ENCODE measurements around the gene BNIP1.

DNA sequence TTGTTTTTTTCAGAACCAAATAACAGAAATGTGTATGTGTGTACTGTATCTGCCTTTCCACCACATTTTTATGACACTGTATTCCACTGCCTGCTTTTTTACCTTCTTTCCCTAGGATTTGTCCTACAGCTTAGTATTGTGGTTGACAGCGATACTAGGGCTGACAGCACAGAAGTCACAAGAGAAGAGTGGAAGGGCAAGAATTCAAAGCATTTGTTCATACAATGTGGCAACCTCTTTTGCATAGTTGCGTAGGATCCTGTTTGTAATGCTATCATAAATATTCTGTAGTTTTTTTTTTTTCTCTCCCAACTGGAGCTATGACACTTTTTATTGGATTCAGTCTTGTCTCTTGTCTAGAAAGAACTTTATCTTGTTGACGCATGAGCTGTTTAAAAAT is 5.6 kb upstream of the BNIP1 start:
- TF ChIP-seq, protein P1, sequence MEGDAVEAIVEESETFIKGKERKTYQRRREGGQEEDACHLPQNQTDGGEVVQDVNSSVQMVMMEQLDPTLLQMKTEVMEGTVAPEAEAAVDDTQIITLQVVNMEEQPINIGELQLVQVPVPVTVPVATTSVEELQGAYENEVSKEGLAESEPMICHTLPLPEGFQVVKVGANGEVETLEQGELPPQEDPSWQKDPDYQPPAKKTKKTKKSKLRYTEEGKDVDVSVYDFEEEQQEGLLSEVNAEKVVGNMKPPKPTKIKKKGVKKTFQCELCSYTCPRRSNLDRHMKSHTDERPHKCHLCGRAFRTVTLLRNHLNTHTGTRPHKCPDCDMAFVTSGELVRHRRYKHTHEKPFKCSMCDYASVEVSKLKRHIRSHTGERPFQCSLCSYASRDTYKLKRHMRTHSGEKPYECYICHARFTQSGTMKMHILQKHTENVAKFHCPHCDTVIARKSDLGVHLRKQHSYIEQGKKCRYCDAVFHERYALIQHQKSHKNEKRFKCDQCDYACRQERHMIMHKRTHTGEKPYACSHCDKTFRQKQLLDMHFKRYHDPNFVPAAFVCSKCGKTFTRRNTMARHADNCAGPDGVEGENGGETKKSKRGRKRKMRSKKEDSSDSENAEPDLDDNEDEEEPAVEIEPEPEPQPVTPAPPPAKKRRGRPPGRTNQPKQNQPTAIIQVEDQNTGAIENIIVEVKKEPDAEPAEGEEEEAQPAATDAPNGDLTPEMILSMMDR (IDR thresholded peaks at IDR 0.05; ENCODE audit: low read depth, low read length, poor library complexity, severe bottlenecking), result no peak
- no peak for TF ChIP-seq EZH2phosphoT487 (IDR thresholded peaks at IDR 0.05; ENCODE audit: borderline replicate concordance, low read length)
